Measurements from ENCODE around the gene MYH3. TPM values are rescaled to one million over a fixed set of nuclear protein-coding genes. Genes with fewer than 3 reads are reported as not detected.
A peak's percentile ranks its signal among the peaks of the same experiment; 100 is the strongest.

MYH3 gene
- total and polyA plus RNA-seq, 10 donors, result 2.2 to 9.0 (median 4.9) TPM

GRCh38 chr17:10628756-10629155 is 28.4 kb downstream of the MYH3 start:
- Histone ChIP-seq H3K36me3 (peaks cover 0 to 39% (median 5%) of the 10 kb centered on the region in 6 donors), H3K27ac (no peak overlapping the region), H3K27me3 (replicated peaks in 1 of 7) (no peaks in the 10 kb centered on the region), H3K4me3 (no peak overlapping the region), H3K9me3 (no peaks in the 10 kb centered on the region), H3K4me1 (peaks cover 0 to 7% (median 0%) of the 10 kb centered on the region in 6 donors)
- DNase-seq, result no peak
- intact Hi-C loops (cut with DNase I; ENCODE audit: low total_unique reads), result no loop called here
- no peak for TF ChIP-seq POLR2A (IDR thresholded peaks at IDR 0.05)
- TF ChIP-seq POLR2AphosphoS5 (IDR thresholded peaks at IDR 0.05), result no peak
- peak in 6 of 11 experiments; percentile 20 to 50 (median 28) for TF ChIP-seq CTCF (IDR thresholded peaks at IDR 0.05 in 8 of 11, conservative IDR thresholded peaks at IDR 0.05 in 3 of 11)
- 84 to 92% (median 90%) methylated on average over 13 of the region's 13 CpGs for WGBS, 5 donors

DNA sequence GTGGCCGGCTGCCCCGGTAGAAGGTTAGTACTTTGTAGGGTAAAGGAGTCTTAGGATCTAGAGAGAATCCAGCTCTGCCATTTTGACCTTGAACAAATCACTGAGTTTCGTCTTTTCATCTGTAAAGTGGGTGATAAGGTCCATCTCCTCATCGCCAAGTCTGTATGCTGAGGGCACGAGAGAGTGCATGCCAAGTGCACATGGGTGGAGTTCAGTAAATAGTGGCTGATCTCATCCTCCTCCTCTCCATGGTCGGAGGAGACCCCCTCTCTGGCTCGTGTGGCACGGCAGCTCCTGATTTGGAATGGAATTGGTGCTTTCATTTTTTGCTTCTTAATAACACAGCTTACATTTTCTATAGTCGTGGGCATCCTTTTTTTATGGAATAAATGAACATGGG is 30.7 kb downstream of the MYH3 start:
- WGBS, 5 donors, result 78 to 88% (median 85%) methylated on average over 9 of the region's 9 CpGs
- no peak for TF ChIP-seq CTCF (IDR thresholded peaks at IDR 0.05 in 8 of 11, conservative IDR thresholded peaks at IDR 0.05 in 3 of 11)
- no peak for TF ChIP-seq POLR2AphosphoS5 (IDR thresholded peaks at IDR 0.05)
- no peak for TF ChIP-seq POLR2A (IDR thresholded peaks at IDR 0.05)
- Histone ChIP-seq H3K4me1 (no peaks in the 10 kb centered on the region), H3K4me3 (no peak overlapping the region), H3K9me3 (no peaks in the 10 kb centered on the region), H3K27me3 (replicated peaks in 1 of 7) (no peaks in the 10 kb centered on the region), H3K27ac (no peak overlapping the region), H3K36me3 (peaks cover 0 to 22% (median 5%) of the 10 kb centered on the region in 6 donors)
- no peak for DNase-seq
- intact Hi-C loops (cut with DNase I; ENCODE audit: low total_unique reads), result no loop called here

DNA sequence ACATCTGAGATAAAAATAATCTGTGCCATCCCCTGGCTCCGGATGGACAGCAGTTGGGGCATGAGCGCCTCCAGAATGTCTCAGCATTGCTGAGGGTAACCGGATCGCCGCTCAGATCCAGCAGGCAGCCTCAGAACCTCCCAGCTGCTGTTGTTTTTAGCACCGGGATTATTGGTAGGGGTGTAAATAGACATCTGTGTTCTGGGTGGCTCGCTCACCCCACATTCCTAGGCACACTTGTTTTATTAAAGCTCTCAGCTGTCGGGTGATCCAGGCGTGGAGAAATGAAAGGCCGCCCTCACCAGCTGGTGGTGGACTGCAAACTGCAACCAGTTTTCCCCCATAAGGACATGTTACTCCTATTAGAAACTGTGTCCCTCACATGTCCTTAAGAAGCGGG is 32.1 kb downstream of the MYH3 start:
- Histone ChIP-seq H3K9me3 (no peaks in the 10 kb centered on the region), H3K36me3 (peaks cover 0 to 16% (median 4%) of the 10 kb centered on the region in 6 donors), H3K27me3 (replicated peaks in 1 of 7) (no peaks in the 10 kb centered on the region), H3K4me3 (no peak overlapping the region), H3K4me1 (no peaks in the 10 kb centered on the region), H3K27ac (no peak overlapping the region)
- 83 to 94% (median 92%) methylated on average over 10 to 11 of the region's 11 CpGs for WGBS, 5 donors
- TF ChIP-seq POLR2A (IDR thresholded peaks at IDR 0.05) (no peak), CTCF (IDR thresholded peaks at IDR 0.05 in 8 of 11, conservative IDR thresholded peaks at IDR 0.05 in 3 of 11) (no peak), POLR2AphosphoS5 (IDR thresholded peaks at IDR 0.05) (no peak)
- peak; percentile 36 for DNase-seq
- intact Hi-C loops (cut with DNase I; ENCODE audit: low total_unique reads), result no loop called here

DNA sequence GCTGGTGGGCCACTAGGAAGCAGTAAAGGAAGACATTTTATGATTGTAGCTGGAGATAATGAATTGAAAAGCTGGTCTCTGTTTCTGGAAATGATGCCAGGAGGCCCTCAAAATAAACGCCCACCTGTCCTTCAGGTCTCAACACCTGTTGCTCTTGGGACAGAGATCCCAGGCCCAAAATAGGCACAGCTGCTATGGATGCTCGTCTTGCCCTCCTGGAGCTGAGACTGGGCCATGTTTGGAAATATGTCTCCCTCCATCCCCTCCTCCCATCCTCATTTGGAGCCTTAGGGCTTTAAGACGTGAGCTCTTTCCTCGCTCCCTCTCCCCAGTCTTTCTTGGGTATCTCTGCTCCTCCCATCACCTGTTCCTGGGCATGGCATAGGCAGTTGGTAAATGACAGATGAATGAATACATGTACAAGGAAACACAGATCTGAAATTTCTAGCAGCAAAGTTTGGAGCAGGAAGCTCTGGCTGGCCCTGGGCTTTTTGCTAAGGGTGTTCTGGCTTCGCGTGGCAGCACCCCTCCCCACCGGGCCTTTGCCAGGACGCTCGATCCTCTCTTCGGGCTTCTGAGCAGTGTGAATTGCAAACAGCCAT is 33.3 kb downstream of the MYH3 start:
- no peaks in the 10 kb centered on the region for H3K4me1 ChIP-seq
- TF ChIP-seq CTCF (IDR thresholded peaks at IDR 0.05 in 8 of 11, conservative IDR thresholded peaks at IDR 0.05 in 3 of 11), result no peak
- no peak for TF ChIP-seq POLR2AphosphoS5 (IDR thresholded peaks at IDR 0.05)
- no peak for TF ChIP-seq POLR2A (IDR thresholded peaks at IDR 0.05)
- H3K36me3 ChIP-seq, result peaks cover 0 to 5% (median 0%) of the 10 kb centered on the region in 6 donors
- no peak overlapping the region for H3K27ac ChIP-seq
- H3K9me3 ChIP-seq, result no peaks in the 10 kb centered on the region
- DNase-seq, result peak; percentile 52
- WGBS, 5 donors, result 78 to 89% (median 83%) methylated on average over 10 of the region's 10 CpGs
- intact Hi-C loops (cut with DNase I; ENCODE audit: low total_unique reads), result no loop called here
- H3K27me3 ChIP-seq (replicated peaks in 1 of 7), result no peaks in the 10 kb centered on the region
- H3K4me3 ChIP-seq, result no peak overlapping the region

All from spleen (tissue), 11 donors.